Measurements from ENCODE around the gene B4GALT2. TPM values are rescaled to one million over a fixed set of nuclear protein-coding genes. Genes with fewer than 3 reads are reported as not detected.

Gene B4GALT2
- total and polyA plus RNA-seq, 9 donors = 43.3 to 59.6 (median 51.6) TPM

DNA sequence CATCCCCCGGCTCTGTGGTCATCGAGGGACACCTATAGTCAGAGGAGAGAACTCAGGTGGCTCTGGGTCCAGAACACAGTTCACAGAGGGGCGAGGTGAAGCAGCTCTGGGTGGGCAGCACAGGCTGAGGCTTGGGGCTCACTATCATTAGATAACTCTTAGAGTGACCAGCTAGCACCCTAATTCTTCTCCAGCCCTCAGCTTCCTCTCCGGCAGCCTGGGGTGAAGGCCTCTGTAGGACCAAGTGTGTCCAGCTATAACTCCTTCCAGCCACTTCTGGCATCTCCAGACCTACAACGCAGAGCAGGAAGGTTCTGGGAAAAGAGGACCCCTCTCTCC, 44.1 kb upstream of the B4GALT2 start:
- WGBS (ENCODE audit: insufficient coverage) = 30% methylated on average over 4 of the region's 5 CpGs
- Histone ChIP-seq H3K4me3 (ENCODE audit: low read length) (no peak overlapping the region), H3K36me3 (ENCODE audit: control insufficient read depth, insufficient read depth, low read length) (peaks cover 8% of the 10 kb centered on the region), H3K27ac (ENCODE audit: low read length) (no peak overlapping the region), H3K9me3 (replicated peaks; ENCODE audit: control insufficient read depth, low read depth, low read length) (no peaks in the 10 kb centered on the region), H3K4me1 (ENCODE audit: control insufficient read depth, insufficient read depth, low read length) (peaks cover 40% of the 10 kb centered on the region), H3K27me3 (ENCODE audit: control insufficient read depth, insufficient read depth, low read length) (peaks cover 26% of the 10 kb centered on the region)
- DNase-seq = no peak

- no peak overlapping the region for H3K4me3 ChIP-seq (ENCODE audit: low read length)
- H3K9me3 ChIP-seq (replicated peaks; ENCODE audit: control insufficient read depth, low read depth, low read length) = no peaks in the 10 kb centered on the region
- peaks cover 40% of the 10 kb centered on the region for H3K4me1 ChIP-seq (ENCODE audit: control insufficient read depth, insufficient read depth, low read length)
- peaks cover 26% of the 10 kb centered on the region for H3K27me3 ChIP-seq (ENCODE audit: control insufficient read depth, insufficient read depth, low read length)
- no peaks in the 10 kb centered on the region for H3K36me3 ChIP-seq (ENCODE audit: control insufficient read depth, insufficient read depth, low read length)
- 7% methylated on average over 42 of the region's 48 CpGs for WGBS (ENCODE audit: insufficient coverage)
- DNase-seq = no peak
- H3K27ac ChIP-seq (ENCODE audit: low read length) = no peak overlapping the region
Measured at GRCh38 chr1:43935711-43936427, 43.1 kb upstream of the B4GALT2 start.

GRCh38 chr1:43936431-43937151, 42.4 kb upstream of the B4GALT2 start:
- WGBS (ENCODE audit: insufficient coverage) = 7% methylated on average over 56 of the region's 56 CpGs
- DNase-seq = peak; percentile 52
- Histone ChIP-seq H3K27me3 (ENCODE audit: control insufficient read depth, insufficient read depth, low read length) (peaks cover 26% of the 10 kb centered on the region), H3K4me1 (ENCODE audit: control insufficient read depth, insufficient read depth, low read length) (peaks cover 40% of the 10 kb centered on the region), H3K9me3 (replicated peaks; ENCODE audit: control insufficient read depth, low read depth, low read length) (no peaks in the 10 kb centered on the region), H3K27ac (ENCODE audit: low read length) (no peak overlapping the region), H3K4me3 (ENCODE audit: low read length) (no peak overlapping the region), H3K36me3 (ENCODE audit: control insufficient read depth, insufficient read depth, low read length) (no peaks in the 10 kb centered on the region)

GRCh38 chr1:43937179-43937865, 41.7 kb upstream of the B4GALT2 start:
- no peak for DNase-seq
- Histone ChIP-seq H3K27ac (ENCODE audit: low read length) (no peak overlapping the region), H3K4me3 (ENCODE audit: low read length) (no peak overlapping the region), H3K9me3 (replicated peaks; ENCODE audit: control insufficient read depth, low read depth, low read length) (no peaks in the 10 kb centered on the region), H3K27me3 (ENCODE audit: control insufficient read depth, insufficient read depth, low read length) (peaks cover 26% of the 10 kb centered on the region), H3K36me3 (ENCODE audit: control insufficient read depth, insufficient read depth, low read length) (no peaks in the 10 kb centered on the region), H3K4me1 (ENCODE audit: control insufficient read depth, insufficient read depth, low read length) (peaks cover 40% of the 10 kb centered on the region)
- 92% methylated on average over 4 of the region's 8 CpGs for WGBS (ENCODE audit: insufficient coverage)

DNA sequence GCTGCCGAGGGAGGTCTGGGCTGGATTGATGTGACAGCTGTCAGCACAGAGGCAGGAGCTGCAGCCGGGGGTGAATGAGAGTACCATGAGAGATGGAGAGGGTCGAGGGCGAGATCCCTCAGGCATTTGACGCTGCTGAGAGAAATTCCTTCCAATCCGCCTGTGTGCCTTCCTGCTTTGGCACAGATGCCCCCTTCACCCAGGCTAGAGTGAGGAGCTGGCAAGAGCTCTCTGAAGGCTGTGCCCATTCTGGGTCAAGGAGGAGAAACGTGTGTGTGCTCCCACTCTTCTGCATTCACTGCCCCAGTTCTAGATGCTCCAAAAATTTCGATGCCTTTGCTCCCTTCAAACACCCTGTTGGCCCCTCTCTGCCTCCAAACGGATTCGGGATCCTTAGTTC, 40.6 kb upstream of the B4GALT2 start:
- no peak for DNase-seq
- no peak overlapping the region for H3K4me3 ChIP-seq (ENCODE audit: low read length)
- no peak overlapping the region for H3K27ac ChIP-seq (ENCODE audit: low read length)
- peaks cover under 1% of the 10 kb centered on the region for H3K36me3 ChIP-seq (ENCODE audit: control insufficient read depth, insufficient read depth, low read length)
- peaks cover 21% of the 10 kb centered on the region for H3K27me3 ChIP-seq (ENCODE audit: control insufficient read depth, insufficient read depth, low read length)
- WGBS (ENCODE audit: insufficient coverage) = 56% methylated on average over 10 of the region's 10 CpGs
- H3K9me3 ChIP-seq (replicated peaks; ENCODE audit: control insufficient read depth, low read depth, low read length) = no peaks in the 10 kb centered on the region
- H3K4me1 ChIP-seq (ENCODE audit: control insufficient read depth, insufficient read depth, low read length) = peaks cover 31% of the 10 kb centered on the region

DNA sequence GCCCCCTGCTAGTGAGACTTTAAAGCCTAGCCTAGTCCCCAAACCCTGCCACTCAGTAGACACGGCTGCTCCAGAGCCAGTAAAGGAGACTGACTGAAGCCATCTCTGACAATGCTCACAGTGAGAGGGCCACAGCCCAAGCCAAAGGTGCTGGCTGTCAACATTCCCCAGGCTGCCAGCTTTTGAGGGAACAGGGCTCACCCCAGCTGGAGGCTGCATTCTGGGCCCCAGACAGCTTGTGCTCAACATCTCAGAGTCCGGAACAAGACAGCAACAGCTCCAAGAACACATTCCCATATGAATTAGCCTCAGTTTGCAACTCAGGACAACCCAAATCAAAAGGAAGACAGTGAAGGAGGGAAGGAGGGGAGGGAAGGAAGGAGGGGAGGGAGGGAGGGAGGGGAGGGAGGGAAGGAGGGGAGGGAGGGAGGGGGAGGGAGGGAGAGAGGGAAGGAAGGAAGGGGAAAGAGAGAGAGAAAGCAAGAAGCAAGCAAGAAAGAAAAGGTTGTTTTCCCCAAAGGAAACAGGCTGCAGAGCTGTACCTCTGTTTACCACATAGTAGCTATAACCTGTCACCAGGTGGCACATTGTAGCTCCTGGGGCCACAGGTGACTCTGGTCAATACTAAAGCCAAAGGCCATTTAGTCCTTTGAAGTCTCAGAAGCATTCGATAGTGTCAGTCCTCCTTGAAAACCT, 40.0 kb upstream of the B4GALT2 start:
- Histone ChIP-seq H3K27ac (ENCODE audit: low read length) (no peak overlapping the region), H3K4me3 (ENCODE audit: low read length) (no peak overlapping the region), H3K27me3 (ENCODE audit: control insufficient read depth, insufficient read depth, low read length) (peaks cover 16% of the 10 kb centered on the region), H3K9me3 (replicated peaks; ENCODE audit: control insufficient read depth, low read depth, low read length) (no peaks in the 10 kb centered on the region), H3K36me3 (ENCODE audit: control insufficient read depth, insufficient read depth, low read length) (peaks cover 3% of the 10 kb centered on the region), H3K4me1 (ENCODE audit: control insufficient read depth, insufficient read depth, low read length) (peaks cover 25% of the 10 kb centered on the region)
- WGBS (ENCODE audit: insufficient coverage) = 38% methylated on average over 2 of the region's 3 CpGs
- DNase-seq = peak; percentile 75

DNA sequence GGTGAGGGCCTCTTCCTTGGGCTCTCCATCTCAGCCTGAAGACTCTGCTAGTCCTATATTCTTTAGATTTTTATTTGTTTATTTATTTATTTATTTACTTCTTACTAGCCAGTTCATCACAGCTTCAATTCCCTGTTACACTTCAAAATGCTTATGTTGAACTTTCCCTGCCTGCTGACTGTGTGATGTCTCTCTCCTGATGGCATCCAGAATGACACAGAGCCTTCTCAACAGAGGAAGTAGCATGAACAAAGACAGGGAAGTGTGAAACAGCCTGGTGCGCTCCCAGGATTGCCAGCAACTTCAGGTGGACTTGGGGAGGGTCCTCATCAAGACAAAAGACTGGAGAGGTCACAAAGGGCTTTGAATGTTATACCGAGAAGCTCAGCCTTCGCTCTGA, 36.6 kb upstream of the B4GALT2 start:
- Histone ChIP-seq H3K9me3 (replicated peaks; ENCODE audit: control insufficient read depth, low read depth, low read length) (no peaks in the 10 kb centered on the region), H3K36me3 (ENCODE audit: control insufficient read depth, insufficient read depth, low read length) (peaks cover 3% of the 10 kb centered on the region), H3K27ac (ENCODE audit: low read length) (no peak overlapping the region), H3K4me3 (ENCODE audit: low read length) (no peak overlapping the region), H3K4me1 (ENCODE audit: control insufficient read depth, insufficient read depth, low read length) (peaks cover 22% of the 10 kb centered on the region), H3K27me3 (ENCODE audit: control insufficient read depth, insufficient read depth, low read length) (no peaks in the 10 kb centered on the region)
- no peak for DNase-seq
- WGBS (ENCODE audit: insufficient coverage) = 84% methylated on average over 3 of the region's 3 CpGs

DNA sequence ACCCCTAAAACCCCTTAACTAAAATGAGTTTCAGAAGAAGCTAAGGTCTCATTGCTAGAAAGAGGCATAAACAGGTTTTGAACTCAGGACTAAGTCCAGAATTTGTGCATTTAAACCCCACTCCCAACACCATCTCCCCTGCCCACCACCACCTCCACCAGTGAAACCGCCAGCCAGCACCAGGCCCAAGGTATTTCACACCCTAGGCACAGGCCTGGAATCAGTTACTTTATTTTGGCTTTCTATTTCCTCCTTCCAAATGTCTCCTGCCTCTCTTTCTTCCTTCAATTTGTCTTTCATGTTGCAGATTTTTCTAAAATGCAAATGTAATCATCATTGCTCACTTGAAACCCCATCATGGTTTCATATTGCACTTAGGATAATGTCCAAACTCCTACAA, 34.1 kb upstream of the B4GALT2 start:
- Histone ChIP-seq H3K27ac (ENCODE audit: low read length) (no peak overlapping the region), H3K4me3 (ENCODE audit: low read length) (no peak overlapping the region)
- 100% methylated on average over 1 of the region's 1 CpG for whole genome bisulfite sequencing (ENCODE audit: insufficient coverage)

GRCh38 chr1:43945674-43946235, 33.3 kb upstream of the B4GALT2 start:
- DNase-seq = peak; percentile 39

More for the DNA sequence above, 34.1 kb upstream of the B4GALT2 start:
- Histone ChIP-seq H3K36me3 (ENCODE audit: control insufficient read depth, insufficient read depth, low read length) (peaks cover 8% of the 10 kb centered on the region), H3K9me3 (replicated peaks; ENCODE audit: control insufficient read depth, low read depth, low read length) (no peaks in the 10 kb centered on the region), H3K27me3 (ENCODE audit: control insufficient read depth, insufficient read depth, low read length) (no peaks in the 10 kb centered on the region), H3K4me1 (ENCODE audit: control insufficient read depth, insufficient read depth, low read length) (peaks cover 36% of the 10 kb centered on the region)
- no peak for DNase-seq

More at GRCh38 chr1:43945674-43946235, 33.3 kb upstream of the B4GALT2 start:
- H3K36me3 ChIP-seq (ENCODE audit: control insufficient read depth, insufficient read depth, low read length) = peaks cover 16% of the 10 kb centered on the region
- peak overlapping the region; percentile 67 for H3K4me3 ChIP-seq (ENCODE audit: low read length)
- no peaks in the 10 kb centered on the region for H3K27me3 ChIP-seq (ENCODE audit: control insufficient read depth, insufficient read depth, low read length)
- no peaks in the 10 kb centered on the region for H3K9me3 ChIP-seq (replicated peaks; ENCODE audit: control insufficient read depth, low read depth, low read length)
- peak overlapping the region; percentile 91 for H3K27ac ChIP-seq (ENCODE audit: low read length)
- H3K4me1 ChIP-seq (ENCODE audit: control insufficient read depth, insufficient read depth, low read length) = peaks cover 39% of the 10 kb centered on the region
- WGBS (ENCODE audit: insufficient coverage) = no CpG with 5 or more reads among the region's 3 CpGs

Data from muscle of leg (tissue), 11 donors.